Natural killer cell (primary cell): ENCODE measurements around the gene DCDC2. TPM values are rescaled to one million over a fixed set of nuclear protein-coding genes. Genes with fewer than 3 reads are reported as not detected.

Experiments used
- ATAC-seq, 3 donors: fragments of 150-1000 bp in 2 of 3; fragments of 200-7000 bp in 1 of 3; cut with Tn5 transposase; 1 replicate in 1 of 3; 2 replicates in 2 of 3; pipeline ENCODE4 v1.10.0; 2021; ENCODE audit warnings: mild to moderate bottlenecking in 2 of 3, moderate library complexity in 2 of 3
- DNase-seq, 2 donors: peaks; one replicate each; pipeline versions ENCODE4 v3.0.0 to v3.0.0-alpha.2; 2013 to 2021; ENCODE audit warnings: mixed read lengths in 1 of 2
- H3K27ac ChIP-seq: one replicate; pipeline ENCODE4 v1.5.1; 2013; ENCODE audit warnings: mild to moderate bottlenecking, low read length
- H3K27me3 ChIP-seq: one replicate; pipeline ENCODE4 v1.6.1; 2013; ENCODE audit warnings: low read length; ENCODE audit not compliant: control insufficient read depth, insufficient read depth
- H3K36me3 ChIP-seq: one replicate; pipeline ENCODE4 v1.6.1; 2013; ENCODE audit warnings: low read length; ENCODE audit not compliant: control insufficient read depth, insufficient read depth
- H3K4me1 ChIP-seq: one replicate; pipeline ENCODE4 v1.6.1; 2013; ENCODE audit warnings: low read length; ENCODE audit not compliant: control insufficient read depth, insufficient read depth
- H3K4me3 ChIP-seq: one replicate; pipeline ENCODE4 v1.5.1; 2013; ENCODE audit warnings: low read length
- H3K9me3 ChIP-seq: one replicate; pipeline ENCODE4 v1.6.1; 2013; ENCODE audit warnings: low read length; ENCODE audit not compliant: control insufficient read depth, insufficient read depth
- H3K27ac Mint-ChIP-seq, 2 donors: one replicate each; pipeline ENCODE4 v1.8.0; 2022; ENCODE audit warnings: mild to moderate bottlenecking in 2 of 2, mixed read lengths in 2 of 2, moderate library complexity in 1 of 2
- H3K27me3 Mint-ChIP-seq, 2 donors: one replicate each; pipeline ENCODE4 v1.8.0; 2022; ENCODE audit warnings: low read depth in 2 of 2, mixed read lengths in 2 of 2
- H3K36me3 Mint-ChIP-seq: one replicate; pipeline ENCODE4 v1.8.0; 2022; ENCODE audit warnings: mixed read lengths
- H3K4me1 Mint-ChIP-seq, 2 donors: one replicate each; pipeline ENCODE4 v1.8.0; 2022; ENCODE audit warnings: mixed read lengths in 2 of 2
- H3K4me3 Mint-ChIP-seq: one replicate; pipeline ENCODE4 v1.8.0; 2022; ENCODE audit warnings: mild to moderate bottlenecking, moderate library complexity, mixed read lengths
- H3K9me3 Mint-ChIP-seq, 2 donors: one replicate each; pipeline ENCODE4 v1.8.0; 2022; ENCODE audit warnings: mixed read lengths in 2 of 2
- WGBS: methylation state at CpG from one replicate; pipeline ENCODE4 v1.1.7; 2013; ENCODE audit warnings: missing lambda C conversion rate; ENCODE audit not compliant: insufficient coverage; 5-methylcytosine and 5-hydroxymethylcytosine counted together
- intact Hi-C: fragments of 100-400 bp; cut with micrococcal nuclease; formaldehyde crosslinking; loops from one replicate; pipeline ENCODE4 v1.14.2; 2022
- total RNA-seq, 4 donors: library from RNA; stranded (reverse); fragments of 120-200 nt in 1 of 4; gene quantifications; one replicate each; pipeline versions ENCODE4 v1.2.3 to v1.2.4, GENCODE V29; 2013 to 2022
- TF ChIP-seq, protein P1 (sequence below): fragments of 200-600 bp; IDR thresholded peaks from one replicate; pipeline ENCODE4 v1.8.0; 2022; ENCODE audit warnings: antibody characterized with exemption

DCDC2 gene
- total RNA-seq, 3 donors from 2014 or later (not counting 1 experiment from before 2014, with no cell fraction given), result not detected

DNA sequence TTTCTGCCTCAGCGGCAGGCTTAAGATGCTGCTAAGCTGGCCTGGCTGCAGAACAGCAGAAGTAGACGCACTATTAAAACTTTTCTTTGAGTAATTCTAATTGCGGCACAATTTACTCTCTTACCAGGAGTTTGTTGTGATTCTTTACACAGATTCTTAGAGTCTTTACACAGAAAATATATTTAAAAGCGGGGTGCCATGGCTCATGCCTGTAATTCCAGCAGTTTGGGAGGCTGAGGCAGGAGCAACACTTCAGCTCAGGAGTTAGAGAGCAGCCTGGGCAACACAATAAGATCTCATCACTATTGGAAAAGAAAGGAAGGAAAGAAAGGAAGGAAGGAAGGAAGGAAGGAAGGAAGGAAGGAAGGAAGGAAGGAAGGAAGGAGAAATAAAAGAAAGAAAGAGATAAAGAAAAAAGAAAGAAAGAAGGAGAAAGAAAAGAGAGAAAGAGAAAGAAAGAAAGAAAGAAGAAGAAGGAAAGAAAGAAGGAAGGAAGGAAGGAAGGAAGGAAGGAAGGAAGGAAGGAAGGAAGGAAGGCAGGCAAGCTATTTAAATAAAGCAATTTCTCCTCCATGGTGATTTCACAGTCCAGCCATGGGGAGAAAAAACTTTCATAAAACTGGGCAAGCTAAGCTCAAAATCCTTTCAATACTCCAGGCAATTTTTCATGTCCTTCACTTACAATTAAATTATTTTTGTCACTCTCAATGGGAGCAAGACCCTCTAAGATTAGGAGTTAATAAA, 23.8 kb upstream of the DCDC2 start:
- H3K9me3 ChIP-seq, result no peaks in the 10 kb centered on the region
- peaks cover 2% of the 10 kb centered on the region for H3K27me3 ChIP-seq
- Mint-ChIP-seq H3K27ac (no peak overlapping the region), H3K36me3 (no peaks in the 10 kb centered on the region), H3K27me3 (peaks cover 17 to 18% of the 10 kb centered on the region in 2 donors), H3K4me1 (no peaks in the 10 kb centered on the region), H3K4me3 (no peak overlapping the region), H3K9me3 (no peaks in the 10 kb centered on the region)
- DNase-seq, result no peak
- H3K36me3 ChIP-seq, result no peaks in the 10 kb centered on the region
- TF ChIP-seq, protein P1, sequence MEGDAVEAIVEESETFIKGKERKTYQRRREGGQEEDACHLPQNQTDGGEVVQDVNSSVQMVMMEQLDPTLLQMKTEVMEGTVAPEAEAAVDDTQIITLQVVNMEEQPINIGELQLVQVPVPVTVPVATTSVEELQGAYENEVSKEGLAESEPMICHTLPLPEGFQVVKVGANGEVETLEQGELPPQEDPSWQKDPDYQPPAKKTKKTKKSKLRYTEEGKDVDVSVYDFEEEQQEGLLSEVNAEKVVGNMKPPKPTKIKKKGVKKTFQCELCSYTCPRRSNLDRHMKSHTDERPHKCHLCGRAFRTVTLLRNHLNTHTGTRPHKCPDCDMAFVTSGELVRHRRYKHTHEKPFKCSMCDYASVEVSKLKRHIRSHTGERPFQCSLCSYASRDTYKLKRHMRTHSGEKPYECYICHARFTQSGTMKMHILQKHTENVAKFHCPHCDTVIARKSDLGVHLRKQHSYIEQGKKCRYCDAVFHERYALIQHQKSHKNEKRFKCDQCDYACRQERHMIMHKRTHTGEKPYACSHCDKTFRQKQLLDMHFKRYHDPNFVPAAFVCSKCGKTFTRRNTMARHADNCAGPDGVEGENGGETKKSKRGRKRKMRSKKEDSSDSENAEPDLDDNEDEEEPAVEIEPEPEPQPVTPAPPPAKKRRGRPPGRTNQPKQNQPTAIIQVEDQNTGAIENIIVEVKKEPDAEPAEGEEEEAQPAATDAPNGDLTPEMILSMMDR, result no peak
- WGBS, result 97% methylated on average over 3 of the region's 4 CpGs
- no peak for ATAC-seq
- no peak overlapping the region for H3K27ac ChIP-seq
- no peak overlapping the region for H3K4me3 ChIP-seq
- intact Hi-C loops, result no loop called here
- H3K4me1 ChIP-seq, result no peaks in the 10 kb centered on the region

DNA sequence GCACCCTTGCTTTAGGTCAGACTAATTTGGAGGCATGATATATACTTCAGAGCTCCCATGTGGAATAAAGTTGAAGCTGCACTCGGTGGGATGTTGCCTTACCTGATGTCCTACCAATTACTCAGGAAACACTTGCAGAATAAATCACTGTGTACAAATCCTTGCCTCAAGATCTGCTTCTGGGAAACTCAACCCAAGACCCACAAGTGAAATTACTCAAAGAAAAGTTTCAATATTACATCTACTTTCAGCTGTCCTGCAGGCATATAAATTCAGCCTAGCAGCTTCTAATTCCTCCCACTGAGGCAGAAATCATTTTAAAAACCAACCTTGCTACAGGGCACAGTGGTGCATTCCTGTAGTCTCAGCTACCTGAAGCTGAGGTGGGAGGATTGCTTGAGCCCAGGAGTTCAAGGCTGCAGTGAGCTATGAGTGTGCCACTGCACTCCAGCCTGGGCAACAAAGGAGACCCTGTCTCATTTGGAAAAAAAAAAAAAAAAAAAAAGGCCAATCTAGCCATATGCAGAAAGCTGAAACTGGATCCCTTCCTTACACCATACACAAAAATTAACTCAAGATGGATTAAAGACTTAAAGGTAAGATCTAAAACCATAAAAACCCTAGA, 20.7 kb upstream of the DCDC2 start:
- no peaks in the 10 kb centered on the region for H3K9me3 Mint-ChIP-seq
- H3K27ac Mint-ChIP-seq, result no peak overlapping the region
- H3K4me1 Mint-ChIP-seq, result no peaks in the 10 kb centered on the region

DNA sequence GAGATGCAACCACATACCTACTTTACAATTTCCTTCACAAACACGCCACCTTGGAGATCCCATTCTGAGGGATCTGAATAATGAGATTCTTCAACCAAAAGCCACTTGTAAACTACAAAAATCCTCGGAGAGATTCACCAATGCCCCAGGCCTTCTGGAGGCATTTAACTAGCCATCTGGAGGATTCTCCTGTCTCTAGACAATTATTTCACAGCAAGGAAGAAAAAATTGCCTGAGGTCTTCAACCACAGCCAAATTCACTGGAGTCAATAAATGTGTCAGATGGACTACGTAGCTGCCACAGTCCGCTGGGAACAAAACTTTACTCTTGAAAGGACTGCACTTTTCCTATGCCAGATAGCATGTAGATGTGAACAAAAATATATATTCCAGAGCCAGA, 19.0 kb upstream of the DCDC2 start:
- no peaks in the 10 kb centered on the region for H3K4me1 Mint-ChIP-seq

More for the DNA sequence above, 20.7 kb upstream of the DCDC2 start:
- H3K4me3 ChIP-seq, result no peak overlapping the region
- Mint-ChIP-seq H3K4me3 (no peak overlapping the region), H3K36me3 (no peaks in the 10 kb centered on the region), H3K27me3 (peaks cover 18 to 19% of the 10 kb centered on the region in 2 donors)
- 75% methylated on average over 1 of the region's 1 CpG for WGBS
- TF ChIP-seq, protein P1, result no peak
- intact Hi-C loops, result no loop called here
- no peaks in the 10 kb centered on the region for H3K4me1 ChIP-seq
- no peaks in the 10 kb centered on the region for H3K9me3 ChIP-seq
- DNase-seq, result no peak
- no peaks in the 10 kb centered on the region for H3K36me3 ChIP-seq
- no peak for ATAC-seq
- no peak overlapping the region for H3K27ac ChIP-seq
- peaks cover 2% of the 10 kb centered on the region for H3K27me3 ChIP-seq

More for the DNA sequence above, 19.0 kb upstream of the DCDC2 start:
- Mint-ChIP-seq H3K27ac (no peak overlapping the region), H3K4me3 (no peak overlapping the region), H3K27me3 (peaks cover 9 to 19% of the 10 kb centered on the region in 2 donors), H3K36me3 (no peaks in the 10 kb centered on the region), H3K9me3 (no peaks in the 10 kb centered on the region)
- TF ChIP-seq, protein P1, result no peak
- Histone ChIP-seq H3K4me1 (no peaks in the 10 kb centered on the region), H3K9me3 (no peaks in the 10 kb centered on the region), H3K27ac (no peak overlapping the region), H3K27me3 (peaks cover 2% of the 10 kb centered on the region), H3K36me3 (no peaks in the 10 kb centered on the region), H3K4me3 (no peak overlapping the region)
- WGBS, result 86% methylated on average over 4 of the region's 4 CpGs
- ATAC-seq (no peak), DNase-seq (no peak)
- intact Hi-C loops, result no loop called here
